Inflammatory macrophage (primary cell): ENCODE measurements around the gene ITPR1.
A peak's percentile ranks its signal among the peaks of the same experiment; 100 is the strongest.

Experiments used
- DNase-seq, 2 donors: peaks; one replicate each; pipeline ENCODE4 v3.0.0-alpha.2; 2020 to 2022

ITPR1 gene

GRCh38 chr3:4748127-4748526, 255.0 kb downstream of the ITPR1 start:
- no peak for DNase-seq

- no peak for DNase-seq
Observed at GRCh38 chr3:4748701-4749378, 255.7 kb downstream of the ITPR1 start.

GRCh38 chr3:4749567-4750002, 256.4 kb downstream of the ITPR1 start:
- DNase-seq, result no peak

GRCh38 chr3:4750306-4750968, 257.3 kb downstream of the ITPR1 start:
- DNase-seq, result peak in 1 of 2 donors; percentile 21

GRCh38 chr3:4751029-4751501, 257.9 kb downstream of the ITPR1 start:
- no peak for DNase-seq

- DNase-seq, result peak; percentile 53 to 75
Observed at GRCh38 chr3:4751502-4752101, 258.5 kb downstream of the ITPR1 start.

- peak; percentile 42 to 56 for DNase-seq
Observed at GRCh38 chr3:4752201-4753072, 259.3 kb downstream of the ITPR1 start.

- DNase-seq, result no peak
Observed at GRCh38 chr3:4753073-4753691, 260.0 kb downstream of the ITPR1 start.

- peak; percentile 14 to 43 for DNase-seq
Observed at GRCh38 chr3:4754180-4755086, 261.3 kb downstream of the ITPR1 start.

GRCh38 chr3:4755566-4755965, 262.4 kb downstream of the ITPR1 start:
- DNase-seq, result no peak

GRCh38 chr3:4756057-4756775, 263.1 kb downstream of the ITPR1 start:
- no peak for DNase-seq

- no peak for DNase-seq
Observed at GRCh38 chr3:4756855-4757574, 263.9 kb downstream of the ITPR1 start.

GRCh38 chr3:4757575-4758248, 264.6 kb downstream of the ITPR1 start:
- no peak for DNase-seq

GRCh38 chr3:4758249-4758860, 265.2 kb downstream of the ITPR1 start:
- no peak for DNase-seq

GRCh38 chr3:4758957-4759656, 266.0 kb downstream of the ITPR1 start:
- DNase-seq, result peak in 1 of 2 donors; percentile 43

GRCh38 chr3:4759689-4760312, 266.7 kb downstream of the ITPR1 start:
- DNase-seq, result no peak

GRCh38 chr3:4761759-4762158, 268.6 kb downstream of the ITPR1 start:
- DNase-seq, result no peak
